GM12878 (cell line): Measurements from ENCODE around the gene PITPNM3. TPM values are rescaled to one million over a fixed set of nuclear protein-coding genes. Genes with fewer than 3 reads are reported as not detected.
A peak's percentile ranks its signal among the peaks of the same experiment; 100 is the strongest.

Source experiments
- ATAC-seq: fragments of 200-7000 bp; cut with Tn5 transposase; 3 replicates; pipeline ENCODE4 v1.9.1; 2020; ENCODE audit warnings: mild to moderate bottlenecking, moderate library complexity
- BruUV-seq: library from RNA; stranded (reverse); fragments of 400-500 nt; replicated peaks from 2 replicates; lab custom pipeline; 2021; lab: Mats Ljungman, UMichigan
- CTCF ChIA-PET: fragments of 300-600 bp; sonication (Branson Sonifier 250); formaldehyde crosslinking; extraction: SDS; loops from one replicate; lab custom pipeline; 2021; ENCODE audit warnings: inconsistent platforms; lab: Yijun Ruan, JAX
- POLR2A ChIA-PET: fragments of 350-600 bp; formaldehyde crosslinking; extraction: SDS; loops from one replicate; lab custom pipeline; 2021; ENCODE audit warnings: inconsistent platforms; lab: Charles Lee
- RAD21 ChIA-PET: fragments of 300-600 bp; sonication (Branson Sonifier 250); formaldehyde crosslinking; loops from one replicate; lab custom pipeline; 2023; ENCODE audit warnings: antibody characterized with exemption; ENCODE audit not compliant: unreplicated experiment; lab: Charles Lee
- SMC1A ChIA-PET: fragments of 300-600 bp; sonication (Branson Sonifier 250); formaldehyde crosslinking; loops from one replicate; lab custom pipeline; 2023; ENCODE audit not compliant: unreplicated experiment, uncharacterized antibody; lab: Charles Lee
- DNase-seq: peaks from one replicate; pipeline ENCODE4 v3.0.0-alpha.2; 2011; ENCODE audit warnings: low read depth, low spot score
- FAIRE-seq: peaks from 3 replicates; lab custom pipeline; 2011; peaks lifted over from hg19 to GRCh38; lab: Jason Lieb, UNC
- H2AFZ ChIP-seq: 2 replicates; pipeline ENCODE4 v1.6.0; 2011; ENCODE audit warnings: low read depth, low read length, control low read depth; ENCODE audit not compliant: control insufficient read depth
- H3K27ac ChIP-seq: 2 replicates; pipeline ENCODE4 v1.5.1; 2011; ENCODE audit warnings: control low read depth; ENCODE audit not compliant: control insufficient read depth, insufficient read depth
- H3K27me3 ChIP-seq, 2 experiments: replicated peaks in 1 of 2; 2 replicates each; pipeline versions ENCODE4 v1.6.0 to v1.6.1; 2011; ENCODE audit warnings: low read length in 1 of 2; ENCODE audit not compliant: control insufficient read depth in 2 of 2, insufficient read depth in 2 of 2
- H3K36me3 ChIP-seq, 2 experiments: 2 replicates each; pipeline ENCODE4 v1.5.1; 2011; ENCODE audit warnings: low read length in 1 of 2; ENCODE audit not compliant: control insufficient read depth in 2 of 2, insufficient read depth in 2 of 2
- H3K4me1 ChIP-seq: 2 replicates; pipeline ENCODE4 v1.6.1; 2011; ENCODE audit warnings: mild to moderate bottlenecking, low read length, moderate library complexity, mixed read lengths; ENCODE audit not compliant: control insufficient read depth, insufficient read depth
- H3K4me2 ChIP-seq: 2 replicates; pipeline ENCODE4 v1.6.0; 2011; ENCODE audit warnings: control low read depth; ENCODE audit not compliant: control insufficient read depth, insufficient read depth
- H3K4me3 ChIP-seq: fragments of 200-600 bp; sonication (generic); 2 replicates; pipeline ENCODE4 v1.5.1; 2016
- H3K79me2 ChIP-seq: 2 replicates; pipeline ENCODE4 v1.6.0; 2011; ENCODE audit warnings: low read length; ENCODE audit not compliant: control insufficient read depth, insufficient read depth
- H3K9ac ChIP-seq: 2 replicates; pipeline ENCODE4 v1.8.0; 2011; ENCODE audit warnings: low read length, control low read depth, mixed read lengths; ENCODE audit not compliant: control insufficient read depth, insufficient read depth
- H3K9me3 ChIP-seq: replicated peaks from 3 replicates; pipeline ENCODE4 v1.5.1; 2011; ENCODE audit warnings: mild to moderate bottlenecking, low read length; ENCODE audit not compliant: control insufficient read depth, insufficient read depth
- H4K20me1 ChIP-seq: 2 replicates; pipeline ENCODE4 v1.6.0; 2011; ENCODE audit not compliant: control insufficient read depth, insufficient read depth
- CBX5 ChIP-seq: sonication (generic); IDR thresholded peaks from 2 replicates; pipeline ENCODE4 v1.6.1; 2016; ENCODE audit warnings: low read depth, moderate library complexity, mild to moderate bottlenecking, inconsistent platforms
- CREM ChIP-seq: IDR thresholded peaks from 2 replicates; pipeline ENCODE4 v1.6.1; 2014; ENCODE audit warnings: antibody characterized with exemption, low read depth
- EZH2 ChIP-seq: IDR thresholded peaks from 2 replicates; pipeline ENCODE4 v1.6.1; 2012; ENCODE audit warnings: low read depth, mild to moderate bottlenecking, control low read depth, inconsistent platforms, low read length, borderline replicate concordance; ENCODE audit not compliant: control insufficient read depth
- KAT2A ChIP-seq: conservative IDR thresholded peaks from 2 replicates; pipeline ENCODE4 v1.6.1; 2011; ENCODE audit warnings: low read depth, low read length; ENCODE audit not compliant: control insufficient read depth
- NKRF ChIP-seq: fragments of 450-650 bp; conservative IDR thresholded peaks from 2 replicates; pipeline ENCODE4 v1.6.1; 2017; ENCODE audit warnings: mild to moderate bottlenecking, moderate library complexity
- POLR2AphosphoS5 ChIP-seq: IDR thresholded peaks from 2 replicates; pipeline ENCODE4 v1.6.1; 2011; ENCODE audit warnings: mild to moderate bottlenecking, low read length, inconsistent platforms
- POU2F2 ChIP-seq: IDR thresholded peaks from 3 replicates; pipeline ENCODE4 v1.6.1; 2011; ENCODE audit warnings: low read depth, mild to moderate bottlenecking, low read length, borderline replicate concordance
- STAT1 ChIP-seq: fragments of 450-650 bp; conservative IDR thresholded peaks from 2 replicates; pipeline ENCODE4 v1.6.1; 2014; ENCODE audit warnings: antibody characterized with exemption, mild to moderate bottlenecking
- TCF3 ChIP-seq: IDR thresholded peaks from 2 replicates; pipeline ENCODE4 v1.6.1; 2012; ENCODE audit warnings: low read depth, mild to moderate bottlenecking, low read length, borderline replicate concordance; ENCODE audit not compliant: insufficient read depth
- WRNIP1 ChIP-seq: IDR thresholded peaks from 2 replicates; pipeline ENCODE4 v1.6.1; 2011; ENCODE audit warnings: low read depth, low read length, improper control_type of control experiment, borderline replicate concordance
- ZBED1 ChIP-seq: IDR thresholded peaks from 2 replicates; pipeline ENCODE4 v1.6.1; 2016; ENCODE audit warnings: borderline replicate concordance
- ZNF384 ChIP-seq: IDR thresholded peaks from 2 replicates; pipeline ENCODE4 v1.6.1; 2012; ENCODE audit warnings: low read depth, mild to moderate bottlenecking, low read length, improper control_type of control experiment, borderline replicate concordance
- WGBS: methylation state at CpG from one replicate; pipeline ENCODE4 v1.1.6; 2016; ENCODE audit warnings: low lambda C conversion rate; ENCODE audit not compliant: insufficient replicate concordance, insufficient coverage; ENCODE audit errors: missing lambda C conversion rate; 5-methylcytosine and 5-hydroxymethylcytosine counted together
- in situ Hi-C: fragments of 300-500 bp; cut with MboI; formaldehyde crosslinking; loops from 9 replicates; pipeline ENCODE4 v1.14.3; 2018; ENCODE audit warnings: mixed read lengths
- intact Hi-C: fragments of 100-400 bp; cut with micrococcal nuclease; formaldehyde crosslinking; loops from one replicate; pipeline ENCODE4 v1.14.2; 2022; ENCODE audit not compliant: unreplicated experiment
- polyA plus RNA-seq, 11 experiments: library from polyadenylated mRNA; depleted of rRNA in 4 of 11; unstranded in 6 of 11; stranded (reverse) in 5 of 11; fragments of >200 nt; fragmentation: Nextera tagmentation in 4 of 11; fragmentation: Illumina TruSeq in 1 of 11; extraction: Ambion mirVana in 4 of 11; extraction: Trizol in 1 of 11; gene quantifications; 1 replicate in 1 of 11; 2 replicates in 10 of 11; pipeline versions ENCODE4 v1.2.1 to v1.2.3, GENCODE V29; 2011 to 2016; ENCODE audit warnings: inconsistent platforms in 2 of 11, missing spikeins in 2 of 11, low read depth in 1 of 11
- total RNA-seq, 4 experiments: library from RNA; depleted of rRNA in 3 of 4; stranded (reverse); fragments of >200 nt in 3 of 4; fragmentation: Illumina TruSeq in 1 of 4; extraction: Trizol in 1 of 4; gene quantifications; 2 replicates each; pipeline versions ENCODE4 v1.2.1 to v1.2.3, GENCODE V29; 2013 to 2021

The PITPNM3 gene
- total and polyA plus RNA-seq, 10 of the 15 experiments (the other 5 are each of a cell fraction or from before 2014, with no cell fraction given), result 0.02 to 0.49 (median 0.19) TPM; not detected in 1

- no peak for TF ChIP-seq WRNIP1
- no peak for TF ChIP-seq CREM
- TF ChIP-seq ZNF384, result no peak
- no peak for TF ChIP-seq POU2F2
- TF ChIP-seq, all 136 proteins: peak for 0
These were observed 684 bp upstream of the PITPNM3 start (continued) for GRCh38 chr17:6557040-6557438.

- TF ChIP-seq STAT1 (no peak), CBX5 (no peak), NKRF (no peak), ZBED1 (no peak), POLR2AphosphoS5 (no peak), TCF3 (no peak), KAT2A (no peak), EZH2 (0 out of 2 replicates have a peak, but pooled peaks have one; percentile 78)
- TF ChIP-seq, all 136 proteins: peak for 1
- RAD21 ChIA-PET, result no interaction called here
- Histone ChIP-seq H3K79me2 (no peaks in the 10 kb centered on the region), H3K4me1 (no peaks in the 10 kb centered on the region), H3K4me3 (no peak overlapping the region), H3K27ac (no peak overlapping the region), H4K20me1 (no peaks in the 10 kb centered on the region; the same call in 1 of the 2 replicates), H3K9ac (no peak overlapping the region), H3K27me3 (peaks cover 11 to 21% of the 10 kb centered on the region in 2 experiments; a peak in 3 of 4 replicates), H3K36me3 (no peaks in the 10 kb centered on the region), H3K9me3 (no peaks in the 10 kb centered on the region), H3K4me2 (0 out of 2 replicates have a peak overlapping the region, but pooled peaks have one; percentile 9), H2AFZ (no peak overlapping the region)
- CTCF ChIA-PET, result no interaction called here
- FAIRE-seq (no peak), DNase-seq (no peak), ATAC-seq (no peak)
- intact Hi-C loops (no loop called here), in situ Hi-C loops (no loop called here)
- SMC1A ChIA-PET, result no interaction called here
- POLR2A ChIA-PET, result no interaction called here
- WGBS, result 2% methylated on average over 49 of the region's 56 CpGs
- BruUV-seq, result no TSS peak
These were observed 829 bp downstream of the PITPNM3 start for GRCh38 chr17:6555331-6556120.
